Measurements from ENCODE around the gene TRIP4.
"Not testable (repeated sequence)": the region's sequence is repeated elsewhere in the genome, so short reads cannot be mapped to it uniquely, and the experiment has no call there.

GRCh38 chr15:64392471-64392870 lies 4.8 kb downstream of the TRIP4 start:
- TF ChIP-seq EZH2 (IDR thresholded peaks at IDR 0.05; ENCODE audit: borderline replicate concordance, low read length), result not testable (repeated sequence)
- TF ChIP-seq, protein P1, sequence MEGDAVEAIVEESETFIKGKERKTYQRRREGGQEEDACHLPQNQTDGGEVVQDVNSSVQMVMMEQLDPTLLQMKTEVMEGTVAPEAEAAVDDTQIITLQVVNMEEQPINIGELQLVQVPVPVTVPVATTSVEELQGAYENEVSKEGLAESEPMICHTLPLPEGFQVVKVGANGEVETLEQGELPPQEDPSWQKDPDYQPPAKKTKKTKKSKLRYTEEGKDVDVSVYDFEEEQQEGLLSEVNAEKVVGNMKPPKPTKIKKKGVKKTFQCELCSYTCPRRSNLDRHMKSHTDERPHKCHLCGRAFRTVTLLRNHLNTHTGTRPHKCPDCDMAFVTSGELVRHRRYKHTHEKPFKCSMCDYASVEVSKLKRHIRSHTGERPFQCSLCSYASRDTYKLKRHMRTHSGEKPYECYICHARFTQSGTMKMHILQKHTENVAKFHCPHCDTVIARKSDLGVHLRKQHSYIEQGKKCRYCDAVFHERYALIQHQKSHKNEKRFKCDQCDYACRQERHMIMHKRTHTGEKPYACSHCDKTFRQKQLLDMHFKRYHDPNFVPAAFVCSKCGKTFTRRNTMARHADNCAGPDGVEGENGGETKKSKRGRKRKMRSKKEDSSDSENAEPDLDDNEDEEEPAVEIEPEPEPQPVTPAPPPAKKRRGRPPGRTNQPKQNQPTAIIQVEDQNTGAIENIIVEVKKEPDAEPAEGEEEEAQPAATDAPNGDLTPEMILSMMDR (conservative IDR thresholded peaks at IDR 0.05 in 1 of 2, IDR thresholded peaks at IDR 0.05 in 1 of 2; ENCODE audit: extremely low read depth in 1 of 2, insufficient read depth in 1 of 2, low read depth in 1 of 2, low read length in 2 of 2), result not testable (repeated sequence)
